MM.1S (cell line): ENCODE data around the gene KRTAP10-5.

Experiments used
- EZH2phosphoT487 ChIP-seq: fragments of 300-600 bp; sonication (generic); IDR thresholded peaks from 2 replicates; pipeline ENCODE4 v1.6.1; 2018; ENCODE audit warnings: antibody characterized with exemption, low read length
- TF ChIP-seq, protein P1 (sequence below): fragments of 300-600 bp; sonication (generic); IDR thresholded peaks from 2 replicates; pipeline ENCODE4 v1.5.1; 2016; ENCODE audit warnings: antibody characterized with exemption, low read length, mixed read lengths

DNA sequence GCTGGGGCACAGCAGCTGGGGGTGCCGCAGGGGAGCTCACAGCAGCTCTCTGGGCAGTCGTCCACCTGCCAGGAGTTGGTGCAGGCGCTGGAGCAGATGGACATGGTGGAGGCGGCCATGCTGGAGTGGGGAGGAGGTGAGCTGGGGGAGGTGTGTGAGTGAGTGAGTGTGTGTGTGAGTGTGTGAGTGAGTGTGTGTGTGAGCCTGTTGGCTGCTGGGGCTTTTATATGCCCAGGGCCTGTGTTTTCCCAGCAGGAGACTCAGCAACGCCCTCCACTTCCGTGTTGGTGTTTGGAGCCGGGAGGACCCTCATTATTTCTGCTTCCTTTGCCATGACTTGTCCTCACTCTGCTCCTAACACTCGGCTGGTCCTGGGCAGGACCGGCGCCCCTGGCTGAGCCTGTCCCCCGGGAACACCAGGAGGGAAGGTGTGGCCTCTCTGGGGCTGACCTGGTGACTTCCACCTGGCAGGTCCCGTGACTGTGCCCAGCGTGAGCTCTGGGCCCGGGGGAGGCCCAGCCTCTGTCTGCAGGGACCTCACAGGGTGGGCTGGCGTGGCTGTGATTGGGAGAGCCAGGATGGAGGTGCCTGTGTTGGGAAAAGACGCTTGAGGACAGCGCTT, 29.0 kb downstream of the KRTAP10-5 start, which contains the start of gene KRTAP10-2:
- TF ChIP-seq, protein P1, sequence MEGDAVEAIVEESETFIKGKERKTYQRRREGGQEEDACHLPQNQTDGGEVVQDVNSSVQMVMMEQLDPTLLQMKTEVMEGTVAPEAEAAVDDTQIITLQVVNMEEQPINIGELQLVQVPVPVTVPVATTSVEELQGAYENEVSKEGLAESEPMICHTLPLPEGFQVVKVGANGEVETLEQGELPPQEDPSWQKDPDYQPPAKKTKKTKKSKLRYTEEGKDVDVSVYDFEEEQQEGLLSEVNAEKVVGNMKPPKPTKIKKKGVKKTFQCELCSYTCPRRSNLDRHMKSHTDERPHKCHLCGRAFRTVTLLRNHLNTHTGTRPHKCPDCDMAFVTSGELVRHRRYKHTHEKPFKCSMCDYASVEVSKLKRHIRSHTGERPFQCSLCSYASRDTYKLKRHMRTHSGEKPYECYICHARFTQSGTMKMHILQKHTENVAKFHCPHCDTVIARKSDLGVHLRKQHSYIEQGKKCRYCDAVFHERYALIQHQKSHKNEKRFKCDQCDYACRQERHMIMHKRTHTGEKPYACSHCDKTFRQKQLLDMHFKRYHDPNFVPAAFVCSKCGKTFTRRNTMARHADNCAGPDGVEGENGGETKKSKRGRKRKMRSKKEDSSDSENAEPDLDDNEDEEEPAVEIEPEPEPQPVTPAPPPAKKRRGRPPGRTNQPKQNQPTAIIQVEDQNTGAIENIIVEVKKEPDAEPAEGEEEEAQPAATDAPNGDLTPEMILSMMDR: no peak
- TF ChIP-seq EZH2phosphoT487: no peak
